Lower leg skin (tissue), 4 donors: ENCODE measurements around the gene CCSER1. TPM values are rescaled to one million over a fixed set of nuclear protein-coding genes. Genes with fewer than 3 reads are reported as not detected.

Experiments
- DNase-seq, 2 donors: peaks; one replicate each; pipeline ENCODE4 v3.0.0-alpha.2; 2019; ENCODE audit warnings: low spot score in 2 of 2
- H3K4me3 ChIP-seq: fragments of 200-600 bp; sonication (generic); 2 replicates; pipeline ENCODE4 v1.5.1; 2017; ENCODE audit warnings: mild to moderate bottlenecking, low read depth; ENCODE audit not compliant: poor library complexity, severe bottlenecking
- CTCF ChIP-seq, 3 donors: fragments of 450-650 bp; IDR thresholded peaks; one replicate each; pipeline ENCODE4 v1.5.1; 2016; ENCODE audit warnings: antibody characterized with exemption in 3 of 3, mild to moderate bottlenecking in 3 of 3, moderate library complexity in 2 of 3
- POLR2A ChIP-seq, 2 donors: fragments of 450-650 bp; IDR thresholded peaks; one replicate each; pipeline ENCODE4 v1.6.1; 2016 to 2017; ENCODE audit warnings: antibody characterized with exemption in 2 of 2, mild to moderate bottlenecking in 1 of 2, moderate library complexity in 1 of 2
- WGBS, 2 donors: methylation state at CpG; one replicate each; pipeline ENCODE4 v1.1.5; 2018; 5-methylcytosine and 5-hydroxymethylcytosine counted together
- intact Hi-C: fragments of 100-400 bp; cut with DNase I; formaldehyde crosslinking; loops from one replicate; pipeline ENCODE4 v1.15.0; 2023; ENCODE audit warnings: low total_unique reads
- total RNA-seq, 4 donors: library from RNA; depleted of rRNA; stranded (reverse); fragments of >200 nt; gene quantifications; one replicate each; pipeline ENCODE4 v1.1.0, GENCODE V29; 2016

The CCSER1 gene
- total RNA-seq, 4 donors from 2014 or later: 6.5 to 12.1 (median 9.9) TPM

- intact Hi-C loops: no loop called here
- DNase-seq: no peak
- no peak overlapping the region for H3K4me3 ChIP-seq
- TF ChIP-seq CTCF (IDR thresholded peaks at IDR 0.05) (no peak), POLR2A (IDR thresholded peaks at IDR 0.05) (no peak)
Observed at GRCh38 chr4:90840828-90841227, 713.6 kb downstream of the CCSER1 start.

GRCh38 chr4:90841676-90842075, 714.5 kb downstream of the CCSER1 start:
- H3K4me3 ChIP-seq: no peak overlapping the region
- TF ChIP-seq POLR2A (IDR thresholded peaks at IDR 0.05) (no peak), CTCF (IDR thresholded peaks at IDR 0.05) (no peak)
- intact Hi-C loops: no loop called here
- no peak for DNase-seq
- 21 to 67% methylated on average over 1 of the region's 1 CpG for WGBS, 2 donors

GRCh38 chr4:90842960-90843359, 715.8 kb downstream of the CCSER1 start:
- no peak for TF ChIP-seq POLR2A (IDR thresholded peaks at IDR 0.05)
- no peak for TF ChIP-seq CTCF (IDR thresholded peaks at IDR 0.05)
- intact Hi-C loops: no loop called here
- no peak for DNase-seq
- no peak overlapping the region for H3K4me3 ChIP-seq
- 47 to 65% methylated on average over 2 of the region's 2 CpGs for WGBS, 2 donors

GRCh38 chr4:90844241-90844640, 717.0 kb downstream of the CCSER1 start:
- TF ChIP-seq CTCF (IDR thresholded peaks at IDR 0.05): no peak
- TF ChIP-seq POLR2A (IDR thresholded peaks at IDR 0.05): no peak
- no peak overlapping the region for H3K4me3 ChIP-seq
- intact Hi-C loops: no loop called here
- no peak for DNase-seq

- intact Hi-C loops: no loop called here
- no peak overlapping the region for H3K4me3 ChIP-seq
- TF ChIP-seq POLR2A (IDR thresholded peaks at IDR 0.05): no peak
- no peak for DNase-seq
Observed at GRCh38 chr4:90845777-90846176, 718.6 kb downstream of the CCSER1 start.

GRCh38 chr4:90852237-90852636, 725.0 kb downstream of the CCSER1 start:
- TF ChIP-seq CTCF (IDR thresholded peaks at IDR 0.05): no peak
- TF ChIP-seq POLR2A (IDR thresholded peaks at IDR 0.05): no peak
- intact Hi-C loops: no loop called here
- no peak overlapping the region for H3K4me3 ChIP-seq
- 67 to 77% methylated on average over 4 of the region's 4 CpGs for WGBS, 2 donors
- DNase-seq: no peak
